ENCODE measurements around the gene CYP8B1.
"Not testable (repeated sequence)": the region's sequence is repeated elsewhere in the genome, so short reads cannot be mapped to it uniquely, and the experiment has no call there.

CYP8B1 gene

DNA sequence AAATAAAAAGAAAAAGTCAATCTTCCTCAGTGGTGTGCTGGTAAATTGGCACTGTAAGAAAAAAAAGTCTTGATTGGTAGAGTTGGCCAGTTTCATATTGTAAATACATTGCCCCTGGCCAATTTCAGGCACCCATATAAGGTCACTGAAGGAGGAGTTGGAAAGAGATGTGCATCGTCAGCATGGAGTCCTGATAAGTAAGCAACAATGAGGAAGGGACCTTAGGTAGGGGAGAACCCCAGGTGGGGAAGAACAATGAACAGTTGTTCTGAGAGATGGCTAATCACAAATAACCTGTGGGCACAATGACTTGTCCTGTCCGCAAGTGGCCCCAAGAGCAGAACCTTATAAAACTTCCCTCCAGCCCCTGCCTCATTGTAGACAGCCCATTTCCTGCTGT is 8.6 kb upstream of the CYP8B1 start:
- no peak for DNase-seq

DNA sequence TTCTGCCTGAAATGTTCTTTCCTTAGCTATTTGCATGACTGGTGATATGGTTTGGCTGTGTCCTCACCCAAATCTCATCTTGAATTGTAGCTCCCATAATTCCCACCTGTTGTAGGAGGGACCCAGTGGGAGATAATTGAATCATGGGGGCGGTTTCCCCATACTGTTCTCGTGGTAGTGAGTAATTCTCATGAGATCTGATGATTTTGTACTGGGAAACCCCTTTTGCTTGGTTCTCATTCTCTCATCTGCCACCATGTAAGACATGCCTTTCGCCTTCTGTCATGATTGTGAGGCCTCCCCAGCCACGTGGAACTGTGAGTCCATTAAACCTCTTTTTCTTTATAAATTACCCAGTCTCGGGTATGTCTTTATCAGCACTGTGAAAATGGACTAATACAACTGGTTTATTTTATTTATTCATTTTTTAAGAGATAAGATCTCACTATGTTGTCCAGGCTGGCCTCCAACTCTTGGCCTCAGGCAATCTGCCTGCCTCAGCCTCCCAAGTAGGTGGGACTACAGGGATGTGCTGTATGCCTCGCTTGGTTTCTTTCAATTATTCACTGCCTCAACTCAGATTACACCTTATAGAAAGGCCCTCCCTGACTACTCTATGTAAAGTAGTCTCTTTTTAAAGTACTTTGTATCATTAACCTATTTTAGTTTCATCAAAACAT is 7.7 kb upstream of the CYP8B1 start:
- DNase-seq: not testable (repeated sequence)

DNA sequence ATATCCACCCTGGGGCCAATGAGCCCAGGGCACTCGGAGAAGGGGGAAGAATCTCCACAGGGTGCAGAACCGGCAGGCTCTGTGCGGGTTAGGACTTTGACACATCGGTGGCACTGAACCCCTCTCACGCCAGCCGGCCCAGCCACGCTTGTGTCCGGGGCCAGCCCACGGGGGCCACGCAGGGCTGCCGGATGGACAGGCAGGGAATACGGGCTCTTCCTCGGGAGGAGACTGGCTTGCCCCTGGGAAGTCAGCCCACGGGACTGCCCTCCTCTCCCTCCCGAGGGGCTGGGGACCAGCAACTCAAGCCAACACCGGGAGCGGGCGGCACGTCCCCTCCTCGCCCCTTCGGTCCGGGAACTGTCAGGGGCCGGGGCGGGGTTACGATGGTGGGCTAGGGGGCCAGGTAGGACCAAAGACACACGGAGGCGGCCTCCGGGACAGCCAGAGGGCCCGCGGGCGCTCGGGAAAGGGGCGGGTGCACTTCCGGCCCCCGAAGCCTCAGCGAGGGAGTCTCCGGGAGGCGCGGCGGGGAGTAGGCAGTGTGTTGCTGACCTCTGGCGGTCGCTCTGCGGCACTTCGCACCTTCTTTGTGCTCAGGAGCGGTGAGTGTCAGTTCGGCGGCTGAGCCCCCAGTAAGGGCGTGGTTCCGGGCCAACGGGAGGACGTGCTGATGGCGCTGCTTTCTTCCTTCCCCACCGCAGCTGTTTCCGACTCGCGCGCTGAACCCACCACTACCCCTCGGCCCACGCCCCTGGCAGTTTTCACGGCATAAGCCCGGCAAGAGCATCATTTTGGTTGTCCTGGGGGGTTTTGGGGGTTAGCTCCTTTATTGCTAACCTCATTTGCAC is 5.1 kb upstream of the CYP8B1 start:
- DNase-seq: peak; percentile 95

DNA sequence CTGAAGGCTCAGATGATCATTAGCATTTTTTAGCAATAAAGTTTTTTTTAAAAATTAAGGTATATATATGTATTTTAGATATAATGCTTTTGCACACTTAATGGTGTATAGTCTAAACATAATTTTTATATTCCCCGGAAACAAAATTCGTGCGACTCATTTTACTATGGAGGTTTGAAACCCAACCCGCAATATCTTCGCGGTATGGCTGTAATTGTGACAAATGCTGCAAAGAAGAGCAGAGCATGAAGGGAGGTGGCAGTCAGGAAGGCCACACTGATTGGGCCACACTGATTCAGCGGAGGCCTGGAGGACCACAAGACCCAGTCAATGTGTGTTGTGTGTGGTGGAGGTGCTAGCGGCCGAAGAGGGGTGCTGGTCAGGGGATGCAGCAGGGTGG is 4.5 kb upstream of the CYP8B1 start:
- no peak for DNase-seq

DNA sequence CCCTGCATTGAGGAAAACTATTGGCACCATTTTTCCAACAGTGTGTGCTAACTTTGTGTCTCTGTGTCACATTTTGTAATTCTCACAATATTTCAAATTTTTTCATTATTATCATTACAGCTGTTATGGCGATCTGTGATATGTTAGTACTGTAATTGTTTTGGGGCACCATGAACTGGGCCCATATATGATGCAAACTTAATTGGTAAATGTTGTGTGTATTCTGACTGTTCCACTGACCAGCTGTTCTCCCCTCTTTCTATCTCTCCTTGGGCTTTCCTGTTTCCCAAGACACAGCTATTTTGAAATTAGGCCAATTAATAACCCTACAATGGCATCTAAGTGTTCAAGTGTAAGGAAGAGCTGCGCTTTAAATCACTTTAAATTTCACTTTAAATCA is 2.2 kb upstream of the CYP8B1 start:
- no peak for DNase-seq

DNA sequence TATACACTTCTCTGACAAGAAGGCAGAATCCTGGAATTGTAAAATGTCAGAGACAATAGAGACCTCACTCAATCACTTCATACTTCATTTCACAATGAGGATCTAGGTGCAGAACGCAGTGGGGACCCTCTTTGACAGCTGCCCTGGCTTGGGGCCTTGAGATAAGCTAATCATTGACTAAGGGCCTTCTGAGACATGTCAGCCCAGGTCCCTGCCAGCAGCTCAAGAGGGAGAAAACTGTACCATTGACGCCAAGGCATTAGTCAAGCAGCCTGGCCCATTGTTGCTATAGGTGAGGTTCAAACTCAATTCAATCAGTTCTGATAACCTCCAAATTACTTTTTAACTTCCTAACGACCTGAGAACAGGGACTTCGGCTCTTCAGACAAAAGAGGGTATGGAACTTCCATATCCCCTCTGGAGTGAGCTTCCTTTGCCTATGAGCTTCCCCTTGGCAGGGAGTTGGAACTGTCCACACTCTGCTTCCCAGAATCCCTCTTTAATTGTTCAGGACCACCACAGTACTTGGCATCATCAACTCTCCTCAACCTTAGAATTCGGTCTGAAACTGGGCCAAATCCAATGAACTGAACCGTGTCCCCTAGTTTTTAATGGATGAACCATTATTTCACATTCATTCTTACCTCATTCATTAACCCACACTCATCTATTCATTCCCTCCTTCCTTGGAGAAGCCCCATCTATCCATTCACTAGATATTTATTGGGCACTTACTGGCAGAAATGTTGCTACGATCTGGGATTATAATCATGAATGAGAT is 1.5 kb upstream of the CYP8B1 start:
- DNase-seq: no peak

DNA sequence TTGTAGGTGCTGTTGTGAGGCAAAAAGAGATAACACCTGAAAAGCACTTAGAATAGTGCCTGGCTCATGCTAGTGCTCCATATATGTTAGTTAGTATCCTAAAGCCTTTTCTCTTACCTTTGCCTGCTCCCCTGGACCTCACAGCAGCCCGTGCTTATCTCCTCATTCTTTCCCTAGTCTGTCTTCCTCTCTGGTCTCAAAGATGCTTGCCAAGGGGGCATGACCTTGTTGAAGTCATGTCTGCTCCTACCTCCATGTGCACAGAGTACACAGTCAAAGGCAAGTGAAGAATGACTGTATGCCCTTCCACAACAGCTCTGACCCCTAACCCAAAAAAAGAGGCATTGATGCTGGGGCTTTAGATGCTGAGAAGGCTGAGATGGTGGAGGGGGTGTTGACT is 722 bp upstream of the CYP8B1 start:
- no peak for DNase-seq

DNA sequence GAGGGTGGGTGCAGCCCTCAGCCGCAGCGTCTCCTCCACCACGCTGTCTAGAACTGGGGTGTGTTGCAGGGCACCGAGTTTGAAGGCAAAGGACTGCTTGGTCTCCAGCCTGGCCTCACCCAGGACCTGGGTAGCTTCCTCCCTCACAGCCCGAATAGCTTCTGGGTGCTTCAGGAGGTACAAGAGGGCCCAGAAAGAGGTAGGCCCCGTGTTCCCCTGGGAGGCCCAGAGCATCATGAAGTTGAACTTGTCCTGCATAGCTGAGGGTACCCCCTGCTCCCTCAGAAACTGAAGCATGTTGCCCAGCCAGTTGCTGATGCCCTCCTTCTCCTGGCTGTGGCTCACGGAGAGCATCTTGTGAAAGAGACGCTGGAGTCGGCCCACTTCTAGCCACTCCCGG is 930 bp downstream of the CYP8B1 start:
- DNase-seq: no peak

DNA sequence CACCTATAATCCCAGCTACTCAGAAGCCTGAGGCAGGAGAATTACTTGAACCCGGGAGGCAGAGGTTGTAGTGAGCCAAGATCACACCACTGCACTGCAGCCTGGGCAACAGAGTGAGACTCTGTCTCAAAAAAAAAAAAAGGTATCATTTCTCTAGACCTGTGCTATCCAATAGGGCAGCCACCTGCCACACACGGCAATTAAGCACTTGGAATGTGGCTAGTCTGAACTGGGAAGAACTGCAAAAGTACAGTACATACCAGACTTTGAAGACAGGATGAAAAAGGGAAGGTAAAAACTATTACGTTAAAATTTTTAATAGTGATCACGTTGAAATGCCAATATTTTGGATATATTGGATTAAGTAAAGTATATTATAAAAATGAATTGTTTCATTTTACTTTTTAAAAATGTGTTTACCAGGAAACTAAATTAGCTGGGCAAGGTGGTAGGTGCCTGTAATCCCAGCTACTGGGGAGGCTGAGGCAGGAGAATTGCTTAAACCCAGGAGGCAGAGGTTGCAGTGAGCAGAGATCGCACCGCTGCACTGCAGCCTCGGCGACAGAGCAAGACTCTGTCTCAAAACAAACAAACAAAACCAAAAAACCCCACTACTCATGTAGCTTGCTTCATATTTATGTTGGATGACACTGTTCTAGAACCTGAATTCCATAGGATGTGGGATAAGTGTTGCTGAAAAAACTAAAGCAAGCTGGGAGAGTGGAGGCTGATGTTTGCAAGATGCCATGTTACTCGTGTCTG is 2.3 kb downstream of the CYP8B1 start:
- no peak for DNase-seq

DNA sequence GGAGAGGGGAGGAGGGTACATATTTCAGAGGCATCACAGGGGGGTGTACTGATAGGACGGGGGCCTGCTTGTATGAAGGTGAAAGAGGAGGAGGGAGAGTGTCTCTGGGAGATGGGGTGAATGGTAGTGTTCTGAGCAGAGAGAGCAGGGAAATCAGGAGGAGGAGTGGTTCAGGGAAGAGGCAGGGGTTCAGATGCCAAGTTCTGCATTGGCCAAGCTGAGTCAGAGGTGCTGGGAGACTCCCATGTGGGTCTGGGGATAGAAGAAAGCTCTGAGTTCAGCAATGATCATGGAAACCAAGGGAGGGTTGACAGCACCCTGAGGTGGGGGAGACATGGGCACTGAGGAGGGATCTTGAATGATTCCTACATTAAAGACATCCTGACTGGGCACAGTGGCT is 3.0 kb downstream of the CYP8B1 start:
- no peak for DNase-seq

DNA sequence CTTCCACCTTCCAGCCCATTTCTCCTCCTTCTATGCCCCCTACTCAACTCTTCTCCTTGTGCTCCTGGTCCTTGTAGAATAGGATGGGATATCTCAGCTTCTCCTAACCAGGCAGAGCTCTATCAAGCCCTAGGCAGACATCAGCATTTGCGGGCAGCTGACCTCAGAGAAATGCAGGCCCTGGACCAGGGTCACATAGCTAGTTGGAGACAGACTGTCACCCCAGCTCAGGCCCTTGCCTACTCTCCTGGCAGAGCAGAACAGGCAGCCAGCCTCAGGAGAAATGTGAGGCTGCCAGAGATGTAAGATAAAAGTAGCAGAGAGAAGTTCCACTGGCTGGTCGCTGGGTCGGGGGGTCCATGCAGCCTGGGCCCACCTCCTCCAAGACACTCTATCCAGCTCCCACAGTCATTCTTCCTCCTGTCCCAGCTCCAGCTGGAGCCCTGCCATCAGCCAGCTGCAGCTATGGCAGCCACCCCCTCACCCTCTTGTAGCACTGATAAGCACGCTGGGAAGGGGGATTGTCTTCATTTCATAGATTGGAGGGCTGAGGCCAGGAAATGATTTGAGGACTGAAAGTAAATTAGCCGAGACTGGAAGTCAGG is 4.0 kb downstream of the CYP8B1 start:
- peak; percentile 74 for DNase-seq

DNA sequence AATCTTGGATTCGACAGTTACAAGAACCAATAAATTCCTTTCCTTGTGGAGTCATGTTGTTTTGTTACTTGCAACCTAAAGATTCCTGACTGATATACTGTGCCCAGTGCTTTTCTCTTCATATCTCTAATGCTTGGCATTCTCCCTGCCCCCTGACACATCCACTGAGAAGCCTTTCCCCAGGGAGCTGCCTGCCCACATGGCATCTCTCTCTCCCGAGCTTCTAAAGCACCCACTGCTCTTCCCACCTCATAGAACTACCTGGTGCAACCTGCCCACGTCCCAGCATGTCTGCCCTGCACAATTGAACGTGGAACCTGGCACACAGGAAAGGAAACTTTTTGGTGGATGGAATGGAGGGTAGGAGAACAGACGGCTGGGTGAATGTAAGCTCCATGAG is 6.8 kb downstream of the CYP8B1 start:
- no peak for DNase-seq

DNA sequence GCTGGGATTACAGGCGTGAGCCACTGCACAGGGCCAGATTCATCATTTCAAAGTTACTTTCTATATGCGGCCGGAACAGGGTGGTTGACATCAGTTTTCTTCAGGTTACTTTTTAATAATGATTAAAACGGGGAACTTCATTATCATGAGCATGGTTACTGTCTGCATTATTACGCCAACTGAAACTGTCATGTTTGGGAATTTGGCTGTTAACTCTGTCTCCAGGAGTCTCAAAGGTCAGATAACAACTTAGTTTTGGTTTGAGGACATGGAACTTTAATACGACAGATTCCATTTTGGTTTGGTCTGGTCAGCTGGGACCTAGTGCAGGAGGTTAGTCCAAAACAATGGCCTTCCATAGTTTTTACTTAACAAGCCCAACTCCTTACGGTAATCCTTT is 8.5 kb downstream of the CYP8B1 start:
- no peak for DNase-seq

DNA sequence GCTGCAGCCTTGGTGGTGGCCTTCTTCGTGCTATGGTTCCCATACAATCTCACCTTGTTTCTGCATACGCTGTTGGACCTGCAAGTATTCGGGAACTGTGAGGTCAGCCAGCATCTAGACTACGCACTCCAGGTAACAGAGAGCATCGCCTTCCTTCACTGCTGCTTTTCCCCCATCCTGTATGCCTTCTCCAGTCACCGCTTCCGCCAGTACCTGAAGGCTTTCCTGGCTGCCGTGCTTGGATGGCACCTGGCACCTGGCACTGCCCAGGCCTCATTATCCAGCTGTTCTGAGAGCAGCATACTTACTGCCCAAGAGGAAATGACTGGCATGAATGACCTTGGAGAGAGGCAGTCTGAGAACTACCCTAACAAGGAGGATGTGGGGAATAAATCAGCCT is 10.4 kb downstream of the CYP8B1 start:
- DNase-seq: no peak

DNA sequence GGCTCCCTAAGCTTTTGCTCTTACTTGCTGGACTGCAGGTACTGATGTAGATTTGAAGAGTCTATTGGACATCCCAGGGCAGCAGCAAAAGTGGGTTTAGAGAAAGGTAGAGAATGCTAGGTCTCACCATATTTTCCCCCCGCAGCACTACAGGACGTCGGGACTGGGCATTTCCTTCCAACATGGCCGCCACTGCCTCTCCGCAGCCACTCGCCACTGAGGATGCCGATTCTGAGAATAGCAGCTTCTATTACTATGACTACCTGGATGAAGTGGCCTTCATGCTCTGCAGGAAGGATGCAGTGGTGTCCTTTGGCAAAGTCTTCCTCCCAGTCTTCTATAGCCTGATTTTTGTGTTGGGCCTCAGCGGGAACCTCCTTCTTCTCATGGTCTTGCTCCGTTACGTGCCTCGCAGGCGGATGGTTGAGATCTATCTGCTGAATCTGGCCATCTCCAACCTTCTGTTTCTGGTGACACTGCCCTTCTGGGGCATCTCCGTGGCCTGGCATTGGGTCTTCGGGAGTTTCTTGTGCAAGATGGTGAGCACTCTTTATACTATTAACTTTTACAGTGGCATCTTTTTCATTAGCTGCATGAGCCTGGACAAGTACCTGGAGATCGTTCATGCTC is 11.2 kb downstream of the CYP8B1 start:
- no peak for DNase-seq

DNA sequence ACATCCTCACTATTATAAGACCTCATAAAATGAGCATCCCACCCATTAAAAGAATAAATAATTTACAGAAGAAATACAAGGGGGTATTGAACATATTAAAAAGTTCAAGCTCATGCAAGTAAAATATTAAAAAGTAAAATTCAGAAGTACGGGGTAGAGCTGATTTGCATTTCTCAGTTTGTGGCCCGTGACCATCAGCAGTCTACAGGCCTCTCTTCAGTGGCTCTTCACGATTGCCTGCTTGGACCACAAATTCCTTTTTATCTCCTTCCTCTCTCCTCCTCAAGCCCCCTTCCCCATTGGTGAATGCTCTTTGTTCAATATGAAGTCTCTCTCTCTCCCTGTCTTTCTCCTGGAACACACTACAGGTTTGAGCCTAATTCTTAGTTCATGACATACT is 19.1 kb downstream of the CYP8B1 start:
- DNase-seq: no peak

DNA sequence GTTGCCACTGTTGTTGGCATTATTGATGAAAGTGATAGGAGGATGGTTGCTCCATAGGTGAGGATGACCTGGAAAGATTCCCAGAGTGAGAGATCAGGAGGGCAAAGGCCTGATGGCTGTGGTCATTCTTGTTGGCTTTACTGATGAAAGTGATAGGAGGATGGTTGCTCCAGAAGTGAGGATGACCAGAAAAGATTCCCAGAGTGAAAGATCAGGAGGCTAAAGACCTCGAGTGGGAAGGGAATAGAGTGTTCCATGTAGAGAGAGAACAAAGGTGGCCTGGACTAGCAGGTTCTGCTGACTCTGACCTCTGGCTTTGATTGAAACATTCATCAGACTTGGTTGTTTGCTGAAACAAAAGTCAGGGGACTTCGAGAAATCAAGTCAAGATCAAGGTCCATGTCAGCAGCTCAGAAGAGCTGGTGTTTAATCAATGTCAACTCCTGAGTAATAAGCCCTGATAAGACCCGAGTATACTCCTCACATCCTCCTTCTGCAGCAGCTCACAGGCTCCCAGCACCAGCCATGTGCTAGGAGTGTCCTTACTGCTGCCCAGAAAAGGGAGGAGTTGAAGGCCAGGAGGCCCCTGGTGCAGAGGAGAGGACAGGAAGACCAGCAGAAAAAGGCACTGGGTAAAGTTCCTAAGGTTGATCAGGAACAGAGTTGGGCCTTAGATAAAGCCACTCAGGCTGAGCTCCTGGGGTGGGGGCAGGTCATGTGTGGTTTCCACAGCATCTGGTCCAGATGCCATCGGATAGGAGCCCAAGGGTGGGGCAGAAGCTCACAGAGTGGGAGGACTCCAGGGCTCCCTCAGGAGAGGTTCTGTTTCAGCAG is 19.9 kb downstream of the CYP8B1 start:
- DNase-seq: peak; percentile 83

DNA sequence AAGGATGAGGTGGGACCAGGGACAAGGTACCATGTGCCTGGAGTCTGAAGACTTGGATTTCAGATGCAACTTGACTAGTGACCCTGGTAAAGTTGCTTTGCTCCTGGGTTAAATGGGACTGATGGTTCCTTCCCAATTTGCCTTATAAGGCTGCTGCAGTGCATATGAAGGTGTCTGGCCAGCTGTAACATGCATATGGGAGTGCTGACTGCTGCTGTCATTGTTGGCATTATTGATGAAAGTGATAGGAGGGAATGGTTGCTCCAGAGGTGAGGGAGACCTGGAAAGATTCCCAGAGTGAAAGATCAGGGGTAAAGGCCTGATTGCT is 20.5 kb downstream of the CYP8B1 start:
- DNase-seq: no peak

DNA sequence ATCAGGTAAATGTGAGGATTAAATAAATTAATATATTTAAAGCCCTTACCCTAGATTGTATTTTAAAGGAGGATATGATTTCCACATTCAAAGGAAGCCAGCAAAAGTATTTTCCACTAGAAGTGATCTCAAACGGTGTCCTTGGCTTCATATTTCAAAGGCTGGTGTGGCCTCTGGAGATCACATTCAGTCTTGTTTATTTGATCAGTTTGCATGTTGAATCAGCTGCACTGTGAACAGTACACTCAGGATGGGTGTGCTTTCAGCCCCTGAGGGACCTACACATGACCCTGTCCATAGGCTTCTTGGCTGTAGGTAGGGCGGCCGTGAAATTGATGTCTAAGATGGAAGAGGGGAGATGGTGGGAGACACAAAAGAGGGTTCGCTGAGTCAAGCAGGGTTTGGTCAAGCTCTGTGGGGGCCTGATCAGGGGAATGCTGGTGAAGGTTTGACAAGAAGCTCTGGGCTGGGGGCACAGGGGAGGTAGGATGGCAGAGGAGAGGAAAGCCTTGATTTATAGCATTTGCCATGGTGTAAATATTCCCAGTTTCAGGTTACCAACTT is 21.9 kb downstream of the CYP8B1 start:
- no peak for DNase-seq

DNA sequence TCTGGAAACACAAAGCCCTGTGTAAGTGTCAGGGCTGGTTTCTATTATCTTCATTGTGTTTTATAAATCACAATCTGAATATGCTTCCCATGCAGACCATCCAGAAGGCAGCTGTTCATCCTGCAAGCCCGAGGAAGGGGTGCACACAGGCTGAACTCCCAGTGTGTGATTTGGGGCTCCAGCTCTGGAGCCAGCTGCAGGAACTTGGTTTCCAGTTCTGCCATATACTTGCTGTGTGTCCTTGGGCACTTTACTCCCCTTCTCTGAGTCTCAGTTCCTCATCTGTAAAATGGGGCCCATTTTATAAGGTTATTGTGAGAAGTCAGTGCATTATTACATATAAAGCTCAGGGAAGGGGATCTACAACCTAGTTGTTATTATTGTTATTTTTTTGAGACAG is 22.6 kb downstream of the CYP8B1 start:
- DNase-seq: no peak

DNA sequence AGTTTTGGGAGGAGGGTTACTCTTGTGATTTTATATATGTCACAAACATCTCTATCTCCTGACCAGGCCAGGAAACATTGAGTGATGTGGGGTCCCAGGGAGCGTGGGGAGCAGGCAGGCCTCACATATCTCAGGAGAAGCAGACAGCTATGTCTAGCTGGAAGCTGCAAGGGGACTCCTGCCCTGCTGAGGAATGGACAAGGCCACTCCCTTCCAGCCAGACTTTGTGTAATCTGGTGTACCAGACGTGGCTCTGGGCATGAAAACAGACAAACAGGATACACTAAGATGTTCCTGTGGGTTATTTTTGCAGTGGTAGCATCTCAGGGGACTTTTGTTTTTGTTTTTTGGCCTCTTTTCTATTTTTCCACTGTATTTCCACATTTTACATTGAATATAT is 23.2 kb downstream of the CYP8B1 start:
- DNase-seq: peak; percentile 93
